HG02884 (cell line): ENCODE results near the gene PDE1C.

Source experiments
- ATAC-seq: cut with Tn5 transposase; IDR thresholded peaks from one replicate; pipeline ENCODE4 v1.9.1; 2021; ENCODE audit warnings: mild to moderate bottlenecking, moderate library complexity; ENCODE audit not compliant: unreplicated experiment

Gene PDE1C

DNA sequence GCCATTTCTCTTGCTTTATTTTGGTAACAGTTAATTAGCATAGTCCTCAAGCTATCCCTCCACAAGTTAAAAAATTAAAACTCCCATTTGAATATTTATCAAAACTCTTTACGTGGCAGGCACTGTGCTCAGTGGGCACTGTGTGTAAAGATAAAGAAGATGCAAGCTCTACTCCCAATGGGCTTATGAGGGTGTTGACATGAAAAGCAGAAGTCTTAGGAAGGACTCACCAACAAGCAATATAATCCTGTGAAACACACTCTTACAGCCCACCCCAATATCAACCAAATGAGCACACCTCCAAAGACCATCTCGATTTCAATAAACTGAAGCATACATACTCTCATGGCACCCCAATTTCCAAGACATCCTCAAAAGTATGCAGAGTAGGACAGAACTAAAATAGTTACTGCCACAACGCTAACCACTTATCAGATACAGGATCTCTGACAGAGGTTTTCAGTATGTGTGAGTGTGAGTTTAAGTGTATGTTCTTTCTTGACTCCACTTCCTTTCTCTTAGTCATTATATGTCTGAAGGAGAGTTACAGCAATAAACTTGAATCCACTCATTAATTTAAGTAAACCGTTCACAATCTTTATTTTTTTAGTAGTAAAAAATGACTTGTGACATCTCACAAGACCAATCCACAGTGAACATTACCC, 120.0 kb downstream of the PDE1C start:
- ATAC-seq: no peak

DNA sequence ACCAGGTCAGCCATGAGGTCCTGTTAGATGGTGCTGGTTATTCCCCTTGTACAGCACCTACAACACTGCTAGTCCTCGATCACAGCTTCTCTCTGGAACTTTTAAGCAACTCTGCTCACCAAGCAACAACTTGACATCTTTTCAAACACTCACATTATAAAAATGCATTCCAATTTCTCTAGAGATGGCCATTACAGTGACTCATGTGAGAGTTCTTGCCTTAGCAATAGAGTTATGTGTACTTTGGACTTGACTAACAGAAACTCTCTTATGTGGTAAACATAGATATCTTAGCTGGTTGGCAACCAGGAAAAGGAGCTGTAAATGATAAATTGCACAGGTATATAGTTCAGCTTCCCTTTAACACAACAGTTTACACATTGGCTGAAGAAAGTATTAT, 122.2 kb downstream of the PDE1C start:
- no peak for ATAC-seq

DNA sequence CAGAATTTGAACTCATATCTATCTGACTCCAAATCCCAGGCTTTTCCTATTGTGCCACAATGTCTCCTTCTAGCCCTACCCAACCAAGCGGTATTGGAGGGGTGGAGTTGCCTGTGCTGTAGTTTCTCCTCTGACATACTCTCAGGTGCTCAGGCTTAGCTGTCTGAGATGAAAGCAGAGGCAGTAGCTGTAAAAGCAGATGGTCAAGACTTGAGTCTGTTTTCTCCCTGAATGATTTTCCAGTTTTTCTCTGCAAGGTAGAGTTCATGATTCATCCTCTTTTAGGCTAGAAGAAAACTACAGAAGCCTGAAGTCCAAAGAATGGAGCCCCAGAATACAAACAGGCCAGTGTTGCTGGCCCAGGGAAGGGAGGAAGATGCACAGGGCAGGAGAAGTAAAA, 130.0 kb downstream of the PDE1C start:
- no peak for ATAC-seq

DNA sequence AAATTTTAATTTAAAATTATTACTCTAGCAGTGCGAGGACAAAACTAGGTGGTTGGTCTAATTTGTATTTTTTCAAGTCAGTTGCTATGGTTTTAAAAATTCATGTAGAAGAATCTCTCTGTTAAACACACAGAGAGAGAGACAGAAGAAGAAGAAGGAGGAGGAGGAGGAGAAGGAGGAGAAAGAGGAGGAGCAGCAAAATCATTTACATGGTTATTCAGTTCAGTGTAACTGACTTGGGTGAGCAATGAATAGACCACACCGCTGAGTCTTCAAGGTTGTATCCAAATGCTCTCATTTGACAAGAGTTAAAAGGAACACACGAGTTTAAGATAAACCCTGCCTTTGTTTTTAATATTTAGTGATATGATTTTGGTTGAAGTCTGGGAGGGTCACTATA, 131.1 kb downstream of the PDE1C start:
- no peak for ATAC-seq

DNA sequence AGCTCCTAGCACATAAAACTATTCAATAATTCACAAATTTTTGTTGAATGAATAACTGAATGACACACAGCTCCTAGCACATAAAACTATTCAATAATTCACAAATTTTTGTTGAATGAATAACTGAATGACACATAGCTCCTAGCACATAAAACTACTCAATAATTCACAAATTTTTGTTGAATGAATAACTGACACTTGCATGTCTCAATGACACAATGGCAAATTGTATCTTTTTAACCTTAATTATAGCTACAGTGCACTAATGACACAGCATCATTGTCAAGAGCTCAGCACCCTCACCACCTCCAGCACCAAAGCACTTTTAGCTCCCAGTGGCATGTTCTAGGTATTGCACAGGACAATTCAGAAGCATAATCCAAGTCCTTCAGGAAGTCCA, 131.6 kb downstream of the PDE1C start:
- ATAC-seq: no peak

DNA sequence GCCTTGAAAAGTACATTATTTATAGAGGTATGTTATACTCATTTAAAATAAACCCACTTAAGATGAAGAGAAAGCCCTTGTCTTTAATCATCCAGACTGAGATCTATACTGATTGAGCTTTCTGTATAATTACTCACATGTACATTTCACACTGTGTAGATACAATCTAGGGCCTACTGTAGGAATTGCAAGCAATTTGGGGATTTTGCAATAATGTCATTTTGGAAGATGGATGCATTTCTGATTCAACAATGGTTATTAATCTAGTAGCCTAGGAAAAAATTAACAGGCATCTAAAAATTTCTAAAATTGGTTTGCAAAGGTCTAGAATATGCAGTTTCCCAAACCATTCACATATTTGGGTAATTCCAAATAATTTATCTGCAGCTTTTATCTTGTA, 132.2 kb downstream of the PDE1C start:
- no peak for ATAC-seq

DNA sequence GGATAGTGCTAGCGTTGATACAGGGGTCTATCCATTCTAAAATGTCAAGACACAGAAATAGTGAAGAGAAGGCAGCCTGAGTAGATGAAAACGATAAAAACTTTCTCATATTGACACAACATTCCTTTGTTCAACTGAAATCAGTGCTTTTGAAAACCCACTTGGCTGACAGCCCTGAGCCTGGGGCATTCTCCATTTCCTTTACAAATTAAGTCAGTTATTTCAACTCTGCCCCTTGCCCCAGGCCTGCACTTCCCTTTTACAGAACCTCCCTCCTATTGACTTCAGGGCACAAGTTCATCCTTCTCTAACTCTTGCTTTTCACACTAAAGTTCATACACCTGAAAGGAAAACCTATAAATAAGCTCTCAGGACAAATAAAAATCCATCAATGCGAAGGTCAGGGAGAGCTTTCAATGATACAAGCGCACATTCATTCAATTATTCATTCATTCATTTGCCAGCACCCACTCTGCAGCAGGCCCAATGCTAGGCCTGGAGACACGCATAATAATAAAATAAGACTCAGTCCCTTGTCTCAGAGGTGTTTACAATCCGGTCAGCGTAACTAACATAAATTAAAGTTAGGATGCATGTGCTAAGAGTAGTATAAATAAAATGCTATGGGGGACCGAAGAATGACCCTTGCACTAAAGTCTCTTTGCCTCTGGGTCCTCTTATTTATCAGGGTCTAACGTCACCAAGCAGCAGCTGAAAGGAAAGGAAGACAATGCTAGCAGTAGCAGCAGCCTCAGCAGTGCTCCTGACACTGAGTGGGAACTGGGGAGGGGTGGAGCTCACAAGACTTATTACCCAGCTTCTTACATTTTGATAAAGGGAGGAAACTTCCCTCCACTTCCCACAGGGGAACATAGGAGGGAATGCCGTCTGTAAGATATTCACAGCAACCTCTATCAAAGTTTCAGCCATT, 134.8 kb downstream of the PDE1C start:
- no peak for ATAC-seq

DNA sequence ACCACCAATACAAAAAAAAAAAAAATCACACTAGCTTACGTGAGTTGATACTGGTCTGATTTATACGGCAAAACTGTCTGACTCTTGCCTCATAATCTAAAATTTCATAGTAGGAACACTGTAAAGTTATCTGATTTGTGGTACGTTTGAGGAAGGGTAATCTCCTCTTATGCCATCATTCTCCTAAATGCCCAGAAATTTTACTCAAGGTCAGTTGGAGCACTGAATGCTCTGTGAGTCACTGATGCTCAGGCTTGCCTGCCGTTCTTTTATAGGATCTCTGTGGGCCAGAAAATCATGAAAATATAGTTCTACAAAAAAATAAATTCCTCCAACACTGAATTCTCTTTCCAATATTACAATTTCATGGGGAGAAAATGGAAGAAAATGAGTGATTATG, 135.7 kb downstream of the PDE1C start:
- no peak for ATAC-seq

DNA sequence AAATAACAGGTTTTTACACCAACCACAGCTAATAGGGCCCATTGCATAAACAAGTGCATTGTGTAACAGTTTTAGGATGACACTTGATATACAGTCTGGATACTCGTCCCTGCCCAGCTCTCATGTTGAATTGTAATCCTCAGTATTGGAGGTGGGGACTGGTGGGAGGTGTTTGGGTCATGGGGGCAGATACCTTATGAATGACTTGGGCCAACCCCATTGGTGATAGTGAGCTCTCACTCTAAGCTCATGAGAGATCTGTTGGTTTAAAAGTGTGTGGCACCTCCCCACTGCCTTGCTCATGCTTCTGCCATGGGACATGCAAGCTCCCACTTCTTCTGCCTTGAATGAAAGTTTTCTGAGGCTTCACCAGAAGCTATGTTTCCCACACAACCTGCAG, 136.7 kb downstream of the PDE1C start:
- no peak for ATAC-seq

DNA sequence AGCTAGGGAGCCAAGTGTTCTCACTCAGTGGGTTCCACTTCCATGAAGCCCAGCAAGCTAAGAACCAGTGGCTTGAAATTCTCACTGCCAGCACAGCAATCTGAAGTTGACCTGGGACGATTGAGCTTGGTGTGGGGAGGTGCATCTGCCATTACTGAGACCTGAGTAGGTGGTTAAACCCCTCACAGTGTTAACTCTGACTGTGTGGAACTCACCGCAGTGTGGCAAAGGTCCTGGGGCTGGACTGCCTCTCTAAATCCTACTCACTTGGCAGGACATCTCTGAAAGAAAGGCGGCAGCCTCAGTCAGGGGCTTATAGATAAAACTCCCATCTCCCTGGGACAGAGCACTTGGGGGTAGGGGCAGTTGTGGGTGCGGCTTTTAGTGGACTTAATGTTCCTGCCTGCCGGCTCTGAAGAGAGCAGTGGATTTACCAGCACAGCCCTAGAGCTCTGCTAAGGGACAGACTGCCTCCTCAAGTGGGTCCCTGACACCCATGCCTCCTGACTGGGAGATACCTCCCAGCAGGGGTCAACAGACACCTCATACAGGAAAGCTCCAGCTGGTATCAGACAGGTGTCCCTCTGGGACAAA, 143.1 kb downstream of the PDE1C start:
- ATAC-seq: no peak

DNA sequence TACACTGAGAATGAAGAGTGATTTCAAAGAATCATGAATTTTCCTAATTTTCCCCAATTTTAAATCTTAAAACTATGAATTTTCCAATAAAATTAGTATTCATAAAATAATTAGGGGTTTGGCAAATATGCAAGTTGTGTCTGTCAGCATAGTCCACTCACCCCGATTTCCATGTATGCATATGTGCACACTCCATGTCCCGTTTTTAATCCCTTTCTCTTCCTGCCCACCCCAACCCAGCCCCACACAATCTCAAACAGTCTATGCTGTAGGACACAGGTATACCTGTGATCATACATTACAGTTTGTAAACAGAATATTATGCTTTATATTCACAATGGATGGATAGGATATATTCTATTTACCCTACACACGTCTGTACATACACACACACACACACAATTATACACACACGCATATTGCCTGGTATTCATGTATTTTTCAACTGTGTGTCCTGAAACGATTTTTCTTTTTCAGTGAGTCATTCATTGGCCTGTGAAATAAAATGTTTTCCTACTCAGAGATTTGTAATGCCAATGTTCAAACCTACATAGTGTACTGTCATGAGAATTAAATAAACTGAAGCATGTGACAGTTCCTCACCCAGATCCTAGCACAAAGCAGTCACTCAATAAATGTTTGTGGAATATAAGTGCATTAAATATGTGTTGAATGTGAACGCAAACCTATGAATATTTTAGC, 144.3 kb downstream of the PDE1C start:
- ATAC-seq: no peak

DNA sequence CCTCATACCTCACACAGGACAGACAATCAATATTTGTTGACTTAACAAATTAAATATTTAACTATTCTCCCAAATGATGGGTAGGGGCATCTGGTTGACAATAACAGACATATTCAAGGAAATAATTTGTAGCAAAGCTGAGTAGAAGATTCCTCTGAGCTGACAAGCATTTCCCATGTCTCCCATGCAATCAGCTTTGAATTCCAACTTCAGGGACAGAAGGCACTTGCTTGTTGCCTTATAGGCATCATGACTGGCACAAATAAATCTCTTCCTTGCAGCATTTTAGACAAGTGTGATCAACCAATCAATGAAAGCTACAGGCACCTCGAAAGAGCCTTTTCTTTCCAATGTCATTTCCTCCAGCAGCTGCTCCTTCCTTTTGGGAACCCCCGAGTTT, 146.0 kb downstream of the PDE1C start:
- ATAC-seq: no peak

DNA sequence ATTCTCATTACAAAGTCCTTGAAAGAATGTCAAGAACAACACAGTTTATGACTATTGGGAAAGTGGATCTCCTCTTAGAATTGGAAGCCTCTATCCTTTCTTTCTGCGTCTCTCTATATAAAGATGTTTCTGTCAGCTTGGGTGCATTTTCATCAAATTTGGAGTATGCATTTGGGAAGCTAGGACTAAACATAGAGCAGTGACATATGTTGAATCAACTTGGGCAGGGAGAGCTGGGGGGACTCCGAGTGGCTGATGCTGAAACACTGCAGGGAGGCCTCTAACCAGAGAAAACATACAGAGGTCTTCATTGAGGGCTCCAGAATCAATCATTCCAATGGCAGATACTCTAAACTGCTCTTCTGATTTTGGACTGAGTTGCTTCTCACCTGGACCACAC, 147.4 kb downstream of the PDE1C start:
- ATAC-seq: no peak

DNA sequence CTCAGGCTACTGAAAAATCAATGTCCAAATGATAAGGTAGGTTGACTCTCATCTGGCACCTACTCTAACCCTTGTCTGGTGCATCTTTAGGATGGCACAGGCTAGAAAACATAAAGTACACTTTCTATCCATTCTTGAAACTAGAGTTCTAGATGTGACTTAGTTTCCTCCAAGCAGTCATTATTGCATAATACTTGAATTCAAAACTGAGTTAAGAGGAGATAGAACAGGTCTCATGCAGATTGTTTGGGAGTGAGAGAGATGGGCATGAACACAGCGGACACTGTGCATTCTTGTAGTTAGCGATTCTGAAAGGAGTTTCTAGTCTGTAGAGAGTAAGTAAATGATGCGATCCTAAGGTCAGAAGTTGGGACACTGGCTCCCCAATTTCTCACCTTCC, 149.2 kb downstream of the PDE1C start:
- ATAC-seq: no peak

DNA sequence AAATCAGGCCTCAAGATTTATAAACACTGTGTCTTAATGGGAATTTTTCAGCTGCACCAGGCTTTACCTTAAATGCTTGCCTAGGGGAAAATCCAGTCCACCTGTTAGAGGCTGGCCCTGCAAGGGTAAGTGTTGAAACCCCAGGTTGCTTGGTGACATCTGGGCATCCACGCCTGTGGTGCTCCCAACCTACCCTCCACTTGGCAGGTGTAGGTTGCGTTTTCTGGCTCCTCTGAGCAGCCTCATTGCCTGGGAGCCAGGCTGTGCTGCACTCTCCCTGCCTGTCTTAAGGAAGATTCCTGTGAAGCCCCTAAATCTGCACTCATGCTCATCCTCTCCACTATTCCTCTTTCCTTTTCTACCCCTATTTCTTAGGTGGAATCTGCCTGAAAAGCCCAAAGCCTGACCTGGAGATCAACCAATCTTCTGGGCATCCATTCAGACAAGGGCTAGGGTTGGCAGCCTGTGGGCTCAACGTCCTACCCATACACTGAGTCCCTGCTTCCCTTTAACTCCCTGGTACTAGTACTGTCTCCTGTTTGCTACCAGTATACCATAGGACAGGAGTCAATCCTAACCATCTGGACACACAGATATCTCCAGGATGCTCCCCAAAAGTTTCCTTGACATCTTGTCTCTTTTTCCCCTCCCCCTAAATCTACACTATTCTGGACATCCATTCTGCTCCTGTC, 150.4 kb downstream of the PDE1C start:
- no peak for ATAC-seq

DNA sequence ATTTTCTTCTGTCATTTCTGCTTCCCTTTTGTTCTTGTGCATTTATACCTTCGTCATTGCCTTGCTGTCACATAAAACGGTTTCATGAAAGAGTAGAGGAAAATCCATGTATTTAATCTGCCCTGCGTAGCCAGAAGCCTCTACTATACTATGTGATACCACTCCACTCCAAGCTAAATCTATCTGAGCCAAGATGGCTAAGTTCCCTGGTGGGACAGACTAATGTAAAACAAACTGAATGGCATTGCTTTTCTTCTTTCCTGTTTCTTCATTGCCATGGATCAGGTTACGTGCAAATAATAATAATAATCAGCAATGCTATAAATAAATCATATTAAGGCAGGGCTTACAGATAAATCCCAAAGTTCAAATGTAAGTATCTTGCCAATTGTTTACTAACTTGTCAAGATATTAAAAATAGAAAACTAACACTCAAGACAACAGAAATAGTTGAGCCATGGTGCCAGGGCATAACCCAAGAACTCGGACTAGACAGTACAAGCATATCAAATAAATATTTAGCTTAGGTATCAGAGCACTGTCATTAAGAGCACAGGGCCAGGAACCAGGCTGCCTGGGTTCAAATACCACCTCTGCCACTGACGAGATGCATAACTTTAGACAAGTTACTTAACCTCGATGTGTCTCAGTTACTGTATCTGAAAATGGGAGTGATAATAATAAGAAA, 151.4 kb downstream of the PDE1C start:
- no peak for ATAC-seq

DNA sequence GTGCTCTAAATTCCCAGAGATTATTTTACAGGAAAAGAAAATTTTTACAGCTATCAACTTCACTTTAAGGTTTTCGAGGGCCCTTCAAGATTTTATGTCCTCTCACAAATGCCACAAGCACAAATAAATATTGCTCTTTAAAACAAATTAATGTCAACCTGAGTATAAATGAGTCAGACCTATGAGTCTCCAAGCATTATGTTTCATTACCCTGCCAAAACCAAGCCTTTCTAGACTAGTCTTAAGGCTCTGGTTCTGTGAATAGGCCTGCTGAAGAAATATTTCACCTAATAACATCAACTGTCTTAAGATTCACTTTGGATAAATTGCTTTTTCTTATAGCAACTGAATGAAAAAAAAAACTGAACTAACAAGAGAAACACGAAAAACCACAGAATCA, 153.0 kb downstream of the PDE1C start:
- ATAC-seq: no peak

DNA sequence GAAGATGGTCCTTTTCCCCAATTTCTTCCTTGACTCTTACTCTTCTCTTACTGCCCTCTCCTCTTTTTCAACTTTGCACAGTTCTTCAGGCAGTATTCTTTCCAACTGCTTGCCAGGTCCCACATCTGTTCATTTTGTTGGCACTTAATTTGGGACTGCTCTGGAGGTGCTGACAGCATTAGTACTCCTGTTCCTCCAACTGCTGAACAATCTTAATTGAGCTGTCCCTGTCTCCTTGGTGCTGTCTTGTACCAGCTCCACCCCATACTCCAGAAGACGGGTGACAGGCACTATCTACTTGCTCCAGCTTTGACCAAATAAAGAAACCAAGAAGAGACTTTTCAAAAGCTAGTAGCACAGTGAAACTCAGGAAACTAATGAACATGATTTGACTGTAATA, 160.0 kb downstream of the PDE1C start:
- no peak for ATAC-seq

DNA sequence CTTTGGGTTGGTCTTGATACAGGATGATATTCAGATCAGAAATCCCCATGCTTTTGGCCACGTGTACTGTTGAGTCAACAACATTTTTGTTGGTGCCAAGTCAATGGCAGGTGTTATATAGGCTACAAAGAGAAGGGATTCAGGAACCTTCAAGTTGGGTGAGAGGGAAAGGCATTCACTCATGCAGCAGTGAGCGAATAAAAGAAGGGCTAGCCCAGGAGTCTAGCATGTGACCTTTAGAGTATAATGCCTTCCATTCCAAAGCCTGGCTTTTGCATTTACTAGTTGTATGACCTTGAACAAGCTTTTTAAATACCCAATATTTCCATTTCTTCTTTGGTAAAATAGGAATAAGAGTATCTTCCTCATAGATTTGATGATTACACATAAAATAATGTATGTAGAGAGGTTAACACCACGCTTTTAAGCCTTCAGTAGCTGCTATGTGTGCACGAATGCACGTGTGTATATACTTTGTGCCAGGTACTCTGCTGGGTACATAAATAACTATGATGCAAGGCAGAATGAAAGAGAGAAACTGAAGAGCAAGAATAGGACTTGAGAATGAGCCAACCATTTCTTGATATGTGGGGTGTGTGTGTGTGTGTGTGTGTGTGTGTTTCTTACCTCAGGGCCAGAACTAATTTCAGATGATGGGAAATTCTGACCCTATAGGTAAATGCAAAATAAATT, 163.6 kb downstream of the PDE1C start:
- ATAC-seq: no peak

DNA sequence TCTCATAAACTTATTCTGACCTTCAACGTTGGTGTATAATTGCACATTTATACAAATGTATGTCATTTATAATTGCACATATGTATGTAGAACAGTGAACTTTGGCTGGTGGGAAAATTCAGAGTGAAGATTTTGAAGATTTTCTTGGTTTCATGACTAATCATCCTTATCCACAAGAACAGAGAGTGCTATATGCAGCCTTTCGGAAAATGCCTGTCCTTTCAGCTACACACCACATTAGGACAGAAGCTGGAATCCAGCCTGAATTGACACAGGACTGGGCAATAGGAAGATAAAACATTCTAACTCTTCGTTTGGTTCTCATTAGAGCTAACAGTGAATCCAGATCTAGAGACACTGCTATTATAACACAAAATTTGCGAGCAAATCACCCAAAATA, 166.2 kb downstream of the PDE1C start:
- ATAC-seq: no peak
